ENCODE measurements around the gene ZNF850. TPM values are rescaled to one million over a fixed set of nuclear protein-coding genes. Genes with fewer than 3 reads are reported as not detected.

The ZNF850 gene
- total and polyA plus RNA-seq, 2 of the 13 experiments (the other 11 are each of a cell fraction or from before 2014, with no cell fraction given), result 0.78 to 6.6 TPM

- TF ChIP-seq, protein P1, sequence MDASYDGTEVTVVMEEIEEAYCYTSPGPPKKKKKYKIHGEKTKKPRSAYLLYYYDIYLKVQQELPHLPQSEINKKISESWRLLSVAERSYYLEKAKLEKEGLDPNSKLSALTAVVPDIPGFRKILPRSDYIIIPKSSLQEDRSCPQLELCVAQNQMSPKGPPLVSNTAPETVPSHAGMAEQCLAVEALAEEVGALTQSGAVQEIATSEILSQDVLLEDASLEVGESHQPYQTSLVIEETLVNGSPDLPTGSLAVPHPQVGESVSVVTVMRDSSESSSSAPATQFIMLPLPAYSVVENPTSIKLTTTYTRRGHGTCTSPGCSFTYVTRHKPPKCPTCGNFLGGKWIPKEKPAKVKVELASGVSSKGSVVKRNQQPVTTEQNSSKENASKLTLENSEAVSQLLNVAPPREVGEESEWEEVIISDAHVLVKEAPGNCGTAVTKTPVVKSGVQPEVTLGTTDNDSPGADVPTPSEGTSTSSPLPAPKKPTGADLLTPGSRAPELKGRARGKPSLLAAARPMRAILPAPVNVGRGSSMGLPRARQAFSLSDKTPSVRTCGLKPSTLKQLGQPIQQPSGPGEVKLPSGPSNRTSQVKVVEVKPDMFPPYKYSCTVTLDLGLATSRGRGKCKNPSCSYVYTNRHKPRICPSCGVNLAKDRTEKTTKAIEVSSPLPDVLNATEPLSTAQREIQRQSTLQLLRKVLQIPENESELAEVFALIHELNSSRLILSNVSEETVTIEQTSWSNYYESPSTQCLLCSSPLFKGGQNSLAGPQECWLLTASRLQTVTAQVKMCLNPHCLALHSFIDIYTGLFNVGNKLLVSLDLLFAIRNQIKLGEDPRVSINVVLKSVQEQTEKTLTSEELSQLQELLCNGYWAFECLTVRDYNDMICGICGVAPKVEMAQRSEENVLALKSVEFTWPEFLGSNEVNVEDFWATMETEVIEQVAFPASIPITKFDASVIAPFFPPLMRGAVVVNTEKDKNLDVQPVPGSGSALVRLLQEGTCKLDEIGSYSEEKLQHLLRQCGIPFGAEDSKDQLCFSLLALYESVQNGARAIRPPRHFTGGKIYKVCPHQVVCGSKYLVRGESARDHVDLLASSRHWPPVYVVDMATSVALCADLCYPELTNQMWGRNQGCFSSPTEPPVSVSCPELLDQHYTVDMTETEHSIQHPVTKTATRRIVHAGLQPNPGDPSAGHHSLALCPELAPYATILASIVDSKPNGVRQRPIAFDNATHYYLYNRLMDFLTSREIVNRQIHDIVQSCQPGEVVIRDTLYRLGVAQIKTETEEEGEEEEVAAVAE (CRISPR knock-in tag; IDR thresholded peaks at IDR 0.05; ENCODE audit: borderline replicate concordance), result peak; percentile 79; the same call in 1 of the 2 replicates
- TF ChIP-seq HDAC2 (CRISPR knock-in tag; IDR thresholded peaks at IDR 0.05) (peak; percentile 41; the same call in 1 of the 2 replicates), ZNF572 (CRISPR knock-in tag; IDR thresholded peaks at IDR 0.05) (no peak), FIP1L1 (IDR thresholded peaks at IDR 0.05; ENCODE audit: borderline replicate concordance, insufficient read depth, low read depth, low read length) (no peak), TBP (CRISPR knock-in tag; IDR thresholded peaks at IDR 0.05) (no peak), CREM (IDR thresholded peaks at IDR 0.05) (peak; percentile 99), CREM (CRISPR knock-in tag; IDR thresholded peaks at IDR 0.05) (no peak), ZBTB33 (CRISPR knock-in tag; IDR thresholded peaks at IDR 0.05) (no peak), ZNF235 (CRISPR knock-in tag; IDR thresholded peaks at IDR 0.05; ENCODE audit: borderline replicate concordance) (0 out of 2 replicates have a peak, but pooled peaks have one; percentile 51), ZFX (CRISPR knock-in tag; IDR thresholded peaks at IDR 0.05; ENCODE audit: low read depth) (peak; percentile 48; the same call in 1 of the 2 replicates), IRF9 (CRISPR knock-in tag; IDR thresholded peaks at IDR 0.05; ENCODE audit: borderline replicate concordance) (peak; percentile 38; the same call in 1 of the 2 replicates), ZNF639 (CRISPR knock-in tag; conservative IDR thresholded peaks at IDR 0.05) (no peak), NKX3-1 (CRISPR knock-in tag; IDR thresholded peaks at IDR 0.05) (no peak), BCL3 (CRISPR knock-in tag; IDR thresholded peaks at IDR 0.05) (0 out of 2 replicates have a peak, but pooled peaks have one; percentile 15), GABPA (IDR thresholded peaks at IDR 0.05; ENCODE audit: low read depth, low read length) (peak; percentile 79), GABPA (CRISPR knock-in tag; IDR thresholded peaks at IDR 0.05; ENCODE audit: low read depth) (peak; percentile 97), SMYD3 (CRISPR knock-in tag; IDR thresholded peaks at IDR 0.05) (no peak)
These were observed at the start of gene ZNF850 (continued) for GRCh38 chr19:36772311-36773222.
